ENCODE results near the gene PPARGC1A.
A peak's percentile ranks its signal among the peaks of the same experiment; 100 is the strongest.

PPARGC1A gene

GRCh38 chr4:23856630-23857029, 33.2 kb downstream of the PPARGC1A start:
- in situ Hi-C loops (cut with HindIII; ENCODE audit: low sequenced_read_pairs): no loop called here
- TF ChIP-seq CTCF (IDR thresholded peaks at IDR 0.05; ENCODE audit: low read depth, low read length, missing control alignments): no peak
- no peak overlapping the region for H3K4me3 ChIP-seq (ENCODE audit: low read depth, low read length)
- no peak for DNase-seq (ENCODE audit: low read depth)

GRCh38 chr4:23855912-23856605, 33.8 kb downstream of the PPARGC1A start:
- peak; percentile 53 for DNase-seq (ENCODE audit: low read depth)
- no peak for TF ChIP-seq CTCF (IDR thresholded peaks at IDR 0.05; ENCODE audit: low read depth, low read length, missing control alignments)
- no peak overlapping the region for H3K4me3 ChIP-seq (ENCODE audit: low read depth, low read length)
- in situ Hi-C loops (cut with HindIII; ENCODE audit: low sequenced_read_pairs): no loop called here

GRCh38 chr4:23853986-23854660, 35.7 kb downstream of the PPARGC1A start:
- H3K4me3 ChIP-seq (ENCODE audit: low read depth, low read length): no peak overlapping the region
- TF ChIP-seq CTCF (IDR thresholded peaks at IDR 0.05; ENCODE audit: low read depth, low read length, missing control alignments): no peak
- no peak for DNase-seq (ENCODE audit: low read depth)
- in situ Hi-C loops (cut with HindIII; ENCODE audit: low sequenced_read_pairs): no loop called here

- in situ Hi-C loops (cut with HindIII; ENCODE audit: low sequenced_read_pairs): no loop called here
- no peak overlapping the region for H3K4me3 ChIP-seq (ENCODE audit: low read depth, low read length)
- DNase-seq (ENCODE audit: low read depth): no peak
- no peak for TF ChIP-seq CTCF (IDR thresholded peaks at IDR 0.05; ENCODE audit: low read depth, low read length, missing control alignments)
These were observed 38.4 kb downstream of the PPARGC1A start for GRCh38 chr4:23851464-23851863.

GRCh38 chr4:23847158-23847557, 42.7 kb downstream of the PPARGC1A start:
- in situ Hi-C loops (cut with HindIII; ENCODE audit: low sequenced_read_pairs): no loop called here
- no peak overlapping the region for H3K4me3 ChIP-seq (ENCODE audit: low read depth, low read length)
- DNase-seq (ENCODE audit: low read depth): no peak
- TF ChIP-seq CTCF (IDR thresholded peaks at IDR 0.05; ENCODE audit: low read depth, low read length, missing control alignments): no peak

- in situ Hi-C loops (cut with HindIII; ENCODE audit: low sequenced_read_pairs): no loop called here
- no peak for TF ChIP-seq CTCF (IDR thresholded peaks at IDR 0.05; ENCODE audit: low read depth, low read length, missing control alignments)
- H3K4me3 ChIP-seq (ENCODE audit: low read depth, low read length): no peak overlapping the region
- DNase-seq (ENCODE audit: low read depth): no peak
These were observed 44.9 kb downstream of the PPARGC1A start for GRCh38 chr4:23844961-23845360.
